ENCODE results near the gene NTRK3. TPM values are rescaled to one million over a fixed set of nuclear protein-coding genes. Genes with fewer than 3 reads are reported as not detected.

NTRK3 gene
- total RNA-seq, 8 experiments from 2014 or later: 1.2 to 41.6 (median 10.7) TPM

DNA sequence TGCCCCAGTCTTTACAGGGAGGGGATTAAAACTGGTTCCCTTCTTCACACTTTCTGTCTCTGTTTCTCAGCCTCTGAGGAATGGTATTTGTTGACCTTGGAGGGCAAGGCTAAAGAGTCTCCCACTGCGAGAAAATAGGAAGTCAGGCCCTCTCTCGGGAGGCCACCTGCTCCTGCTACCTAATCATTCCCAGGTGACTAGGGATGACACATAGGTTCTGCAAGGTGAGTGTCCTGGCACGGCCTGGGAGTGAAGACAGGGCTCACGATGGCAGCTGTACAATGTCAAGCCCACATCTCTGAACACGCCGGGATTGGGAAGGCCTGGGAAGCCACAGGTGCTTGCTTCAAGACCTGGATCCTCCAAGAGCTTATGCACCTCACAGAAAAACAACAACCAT lies 314.2 kb downstream of the NTRK3 start:
- in situ Hi-C loops (cut with MboI; ENCODE audit: low pct_unique_long_range_greater_than_20kb in 2 of 9, low sequenced_read_pairs in 9 of 9, unreplicated experiment in 9 of 9): no loop called here
- no peak for ATAC-seq (replicated peaks in 6 of 8)
- no peak overlapping the region for H3K4me3 ChIP-seq
- H3K4me1 ChIP-seq (replicated peaks in 1 of 2): peaks cover 3 to 4% of the 10 kb centered on the region in 2 donors
- H3K27ac ChIP-seq: no peak overlapping the region
- WGBS, 10 experiments: 40 to 95% (median 84%) methylated on average over 1 to 6 of the region's 6 CpGs; no CpG with 5 or more reads in 4 of the 10 experiments

DNA sequence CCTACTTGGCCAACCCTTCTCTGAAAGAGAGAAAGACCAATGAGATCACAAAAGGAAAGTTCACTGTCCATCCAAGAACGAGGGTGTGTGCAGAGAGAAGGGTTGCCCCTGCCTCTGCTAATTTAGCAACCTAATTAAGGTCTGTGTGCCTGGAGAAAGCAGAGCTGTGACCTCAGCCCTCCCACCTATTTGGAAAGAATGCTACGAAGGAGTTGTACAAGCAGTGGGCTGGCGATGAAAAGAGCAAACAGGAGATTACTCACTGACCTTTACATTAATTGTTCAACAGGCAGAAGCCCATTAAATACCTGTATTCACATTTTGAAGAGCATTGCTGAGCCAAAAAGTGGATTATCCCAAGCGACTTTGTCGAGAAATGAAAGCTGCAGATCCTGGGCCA lies 314.9 kb downstream of the NTRK3 start:
- in situ Hi-C loops (cut with MboI; ENCODE audit: low pct_unique_long_range_greater_than_20kb in 2 of 9, low sequenced_read_pairs in 9 of 9, unreplicated experiment in 9 of 9): no loop called here
- ATAC-seq (replicated peaks in 6 of 8): no peak
- WGBS, 10 experiments: 29 to 89% (median 77%) methylated on average over 2 to 5 of the region's 5 CpGs; no CpG with 5 or more reads in 3 of the 10 experiments
- peaks cover 3 to 4% of the 10 kb centered on the region in 2 donors for H3K4me1 ChIP-seq (replicated peaks in 1 of 2)
- no peak overlapping the region for H3K4me3 ChIP-seq
- H3K27ac ChIP-seq: no peak overlapping the region

DNA sequence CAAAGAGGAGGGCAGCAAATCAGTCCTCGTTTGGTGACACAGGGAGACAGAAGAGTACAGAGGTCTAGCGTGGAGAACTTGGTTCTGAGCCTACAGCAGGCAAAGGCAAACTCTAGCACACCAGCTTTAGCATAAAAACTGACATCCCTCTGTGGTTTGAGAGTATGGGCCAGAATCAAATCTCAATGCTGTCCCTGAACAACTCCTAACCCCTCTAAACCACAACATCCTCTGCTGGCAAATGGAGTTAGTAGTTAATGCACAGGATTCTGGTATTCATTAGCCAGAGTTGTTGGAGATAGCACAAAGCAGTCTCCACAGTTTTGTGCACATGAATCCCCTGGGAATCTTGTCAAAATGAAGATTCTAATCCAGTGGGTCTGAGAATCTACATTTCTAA lies 315.8 kb downstream of the NTRK3 start:
- in situ Hi-C loops (cut with MboI; ENCODE audit: low pct_unique_long_range_greater_than_20kb in 2 of 9, low sequenced_read_pairs in 9 of 9, unreplicated experiment in 9 of 9): no loop called here
- 17% methylated on average over 2 of the region's 2 CpGs; no CpG with 5 or more reads in 9 of the 10 experiments for WGBS, 10 experiments
- H3K4me1 ChIP-seq (replicated peaks in 1 of 2): peaks cover 3 to 4% of the 10 kb centered on the region in 2 donors
- H3K4me3 ChIP-seq: no peak overlapping the region
- ATAC-seq (replicated peaks in 6 of 8): no peak
- no peak overlapping the region for H3K27ac ChIP-seq

DNA sequence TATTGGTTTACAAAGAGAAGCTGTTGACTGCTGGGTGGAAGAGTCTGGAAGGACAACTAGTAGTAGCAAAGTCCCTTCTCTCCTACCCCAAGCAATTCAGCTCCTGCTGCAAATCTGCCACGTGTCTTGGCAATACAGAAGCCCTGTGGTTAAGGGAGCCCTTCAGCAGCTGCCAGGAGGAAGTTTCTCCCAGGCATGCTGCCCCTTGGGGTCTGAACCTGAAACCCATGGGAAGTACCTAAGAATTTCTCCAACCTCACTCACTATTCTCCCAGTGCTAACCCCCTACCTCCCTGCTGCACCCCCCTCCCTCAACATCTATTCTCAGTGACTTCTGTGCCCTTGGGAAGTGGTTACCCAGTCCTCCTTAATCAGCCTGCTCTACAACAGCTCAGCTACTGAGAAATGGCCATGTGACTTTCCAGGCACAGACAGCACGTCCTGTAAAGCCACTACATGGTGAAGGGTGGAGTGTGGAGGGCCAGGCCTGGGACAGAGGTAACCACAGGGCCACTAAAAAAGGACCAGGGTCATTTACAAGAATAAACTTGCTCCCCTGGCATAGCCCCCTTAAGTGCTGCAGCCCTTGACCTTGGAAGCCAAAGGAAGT lies 316.6 kb downstream of the NTRK3 start:
- in situ Hi-C loops (cut with MboI; ENCODE audit: low pct_unique_long_range_greater_than_20kb in 2 of 9, low sequenced_read_pairs in 9 of 9, unreplicated experiment in 9 of 9): no loop called here
- 0 to 80% (median 45%) methylated on average over 1 to 2 of the region's 2 CpGs; no CpG with 5 or more reads in 3 of the 10 experiments for WGBS, 10 experiments
- Histone ChIP-seq H3K4me1 (replicated peaks in 1 of 2) (peaks cover 2 to 3% of the 10 kb centered on the region in 2 donors), H3K27ac (no peak overlapping the region), H3K4me3 (no peak overlapping the region)
- peak in 2 of 8 experiments; percentile 29 to 37 for ATAC-seq (replicated peaks in 6 of 8)

DNA sequence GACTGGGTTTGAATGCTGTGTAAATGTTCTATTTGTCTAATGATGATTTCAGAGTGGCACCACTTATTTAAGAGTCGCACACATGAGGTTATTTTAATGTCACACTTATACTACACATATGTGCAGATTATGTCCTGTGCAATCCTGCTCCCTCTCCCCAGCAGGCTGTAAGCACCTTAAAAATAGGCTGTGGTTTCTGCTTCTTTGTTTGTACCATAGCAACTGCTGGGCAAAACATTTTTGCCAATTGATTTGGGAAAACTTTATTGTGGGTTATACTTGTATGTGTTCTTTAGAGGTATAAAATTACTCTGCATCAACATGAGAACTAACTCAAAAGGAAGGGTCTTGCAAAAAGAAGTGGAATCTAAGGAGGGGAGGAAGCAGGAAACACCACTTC lies 318.5 kb downstream of the NTRK3 start:
- Histone ChIP-seq H3K4me1 (replicated peaks in 1 of 2) (no peaks in the 10 kb centered on the region), H3K4me3 (no peak overlapping the region), H3K27ac (no peak overlapping the region)
- in situ Hi-C loops (cut with MboI; ENCODE audit: low pct_unique_long_range_greater_than_20kb in 2 of 9, low sequenced_read_pairs in 9 of 9, unreplicated experiment in 9 of 9): no loop called here
- ATAC-seq (replicated peaks in 6 of 8): no peak
- 0 to 92% (median 60%) methylated on average over 1 of the region's 1 CpG; no CpG with 5 or more reads in 3 of the 10 experiments for WGBS, 10 experiments

DNA sequence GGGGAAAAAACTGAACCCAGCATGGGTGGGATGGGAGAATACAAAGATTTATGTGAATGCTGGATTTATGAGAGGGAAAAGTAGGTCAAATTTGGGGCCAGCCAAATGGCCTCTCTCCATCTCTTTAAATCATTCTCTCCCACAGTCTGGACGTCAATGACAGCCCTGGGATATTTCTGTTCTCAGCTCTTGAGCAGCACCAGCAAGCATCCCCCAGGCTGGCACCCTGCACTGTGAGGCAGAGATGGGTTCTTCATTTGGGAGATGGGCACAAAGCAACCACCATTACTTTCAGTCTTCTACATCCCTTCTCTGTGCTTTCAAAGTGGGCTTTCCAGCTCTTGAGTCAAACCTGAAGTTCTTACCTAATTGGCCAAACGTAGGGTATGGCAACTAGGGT lies 321.0 kb downstream of the NTRK3 start:
- Histone ChIP-seq H3K27ac (no peak overlapping the region), H3K4me1 (replicated peaks in 1 of 2) (no peaks in the 10 kb centered on the region), H3K4me3 (no peak overlapping the region)
- no peak for ATAC-seq (replicated peaks in 6 of 8)
- in situ Hi-C loops (cut with MboI; ENCODE audit: low pct_unique_long_range_greater_than_20kb in 2 of 9, low sequenced_read_pairs in 9 of 9, unreplicated experiment in 9 of 9): no loop called here
- 0 to 100% (median 50%) methylated on average over 1 to 2 of the region's 2 CpGs; no CpG with 5 or more reads in 3 of the 10 experiments for WGBS, 10 experiments

DNA sequence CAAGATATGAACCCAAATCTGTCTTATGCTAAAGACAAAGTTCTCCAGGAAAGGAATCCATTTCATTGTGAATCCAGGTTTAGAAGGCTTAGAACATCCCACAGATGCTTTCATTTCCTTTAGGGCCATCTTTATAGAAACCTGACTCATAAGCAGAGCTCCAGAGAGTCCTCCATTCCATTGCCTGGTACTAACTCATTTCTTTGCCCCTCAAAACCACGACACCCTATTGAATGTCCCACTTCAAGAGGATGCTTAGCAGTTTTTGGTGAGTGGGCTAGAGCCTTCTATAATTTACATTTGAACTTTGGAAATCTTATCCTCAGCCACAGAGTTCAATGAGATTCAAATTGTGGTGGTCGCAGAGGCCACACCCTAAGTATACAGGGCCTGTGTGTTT lies 325.0 kb downstream of the NTRK3 start:
- Histone ChIP-seq H3K27ac (no peak overlapping the region), H3K4me3 (no peak overlapping the region), H3K4me1 (replicated peaks in 1 of 2) (no peaks in the 10 kb centered on the region)
- no peak for ATAC-seq (replicated peaks in 6 of 8)
- 33 to 100% (median 80%) methylated on average over 1 to 2 of the region's 2 CpGs; no CpG with 5 or more reads in 3 of the 10 experiments for WGBS, 10 experiments
- in situ Hi-C loops (cut with MboI; ENCODE audit: low pct_unique_long_range_greater_than_20kb in 2 of 9, low sequenced_read_pairs in 9 of 9, unreplicated experiment in 9 of 9): no loop called here

DNA sequence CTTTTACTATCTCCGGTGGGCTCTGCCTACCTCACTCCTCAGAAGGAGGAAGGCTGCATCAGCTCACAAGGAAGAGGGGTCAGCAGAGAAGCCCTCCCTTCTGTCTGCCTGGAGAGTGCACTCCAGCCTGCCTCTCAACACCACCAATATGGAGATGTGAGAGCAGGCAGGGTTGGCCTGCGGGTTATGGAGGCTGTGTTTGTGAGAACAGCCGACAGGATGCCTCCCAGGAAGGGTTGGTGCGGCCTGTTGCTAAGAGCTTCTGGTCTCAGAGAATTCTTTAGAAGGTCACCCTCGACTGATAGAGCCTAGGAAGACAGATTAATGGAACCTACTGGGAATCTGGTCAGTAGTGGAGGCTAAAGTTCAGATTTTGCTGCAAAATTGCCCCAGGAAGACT lies 326.1 kb downstream of the NTRK3 start:
- Histone ChIP-seq H3K4me3 (no peak overlapping the region), H3K27ac (no peak overlapping the region), H3K4me1 (replicated peaks in 1 of 2) (no peaks in the 10 kb centered on the region)
- in situ Hi-C loops (cut with MboI; ENCODE audit: low pct_unique_long_range_greater_than_20kb in 2 of 9, low sequenced_read_pairs in 9 of 9, unreplicated experiment in 9 of 9): no loop called here
- peak in 3 of 8 experiments; percentile 15 to 79 (median 76) for ATAC-seq (replicated peaks in 6 of 8)
- 0 to 96% (median 15%) methylated on average over 1 to 4 of the region's 5 CpGs; no CpG with 5 or more reads in 6 of the 10 experiments for WGBS, 10 experiments

DNA sequence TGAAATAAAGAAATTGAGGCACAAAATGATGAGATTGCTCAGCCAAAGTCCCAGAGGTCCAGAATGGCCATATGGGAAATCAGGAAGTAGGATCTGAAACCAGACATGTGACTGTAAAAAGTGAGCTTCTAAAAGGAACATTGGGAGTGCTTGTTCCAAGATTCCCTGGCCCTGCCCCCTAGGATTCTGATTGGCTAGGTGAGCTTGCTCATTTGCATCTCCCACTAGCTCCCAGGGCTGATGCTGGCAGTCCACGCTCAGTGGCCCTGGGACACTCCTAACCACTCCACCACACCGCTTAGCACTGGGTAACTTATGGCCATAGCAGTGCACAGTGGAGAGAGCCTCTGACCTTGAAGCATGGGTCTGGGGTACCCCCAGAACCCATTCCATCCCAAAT lies 326.7 kb downstream of the NTRK3 start:
- ATAC-seq (replicated peaks in 6 of 8): peak in 4 of 8 experiments; percentile 17 to 70 (median 37)
- Histone ChIP-seq H3K4me1 (replicated peaks in 1 of 2) (no peaks in the 10 kb centered on the region), H3K27ac (no peak overlapping the region), H3K4me3 (no peak overlapping the region)
- WGBS, 10 experiments: 30 to 100% (median 91%) methylated on average over 2 of the region's 2 CpGs; no CpG with 5 or more reads in 6 of the 10 experiments
- in situ Hi-C loops (cut with MboI; ENCODE audit: low pct_unique_long_range_greater_than_20kb in 2 of 9, low sequenced_read_pairs in 9 of 9, unreplicated experiment in 9 of 9): no loop called here

DNA sequence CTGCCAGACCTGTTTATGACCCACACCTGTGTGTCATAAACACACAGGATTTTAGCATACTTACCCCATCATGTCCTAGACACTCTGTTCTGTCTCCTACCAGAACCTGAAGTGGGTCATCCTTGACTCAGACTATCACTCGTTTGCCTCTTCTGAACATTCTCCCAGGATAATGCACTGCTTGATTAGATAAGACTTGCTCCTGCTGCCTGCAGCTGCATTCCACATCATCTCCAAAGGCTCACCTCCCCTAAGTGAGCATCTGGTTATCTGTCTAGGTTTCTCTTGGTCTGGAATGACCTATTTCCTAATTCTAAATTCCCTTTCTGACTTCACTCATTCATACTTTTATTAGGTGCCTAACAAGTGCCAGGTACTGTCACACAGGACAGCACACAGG lies 332.1 kb downstream of the NTRK3 start:
- no peaks in the 10 kb centered on the region for H3K4me1 ChIP-seq (replicated peaks in 1 of 2)
- no peak overlapping the region for H3K27ac ChIP-seq
- WGBS, 10 experiments: 60 to 100% (median 80%) methylated on average over 1 of the region's 1 CpG; no CpG with 5 or more reads in 7 of the 10 experiments
- no peak for ATAC-seq (replicated peaks in 6 of 8)
- in situ Hi-C loops (cut with MboI; ENCODE audit: low pct_unique_long_range_greater_than_20kb in 2 of 9, low sequenced_read_pairs in 9 of 9, unreplicated experiment in 9 of 9): no loop called here
- H3K4me3 ChIP-seq: no peak overlapping the region

DNA sequence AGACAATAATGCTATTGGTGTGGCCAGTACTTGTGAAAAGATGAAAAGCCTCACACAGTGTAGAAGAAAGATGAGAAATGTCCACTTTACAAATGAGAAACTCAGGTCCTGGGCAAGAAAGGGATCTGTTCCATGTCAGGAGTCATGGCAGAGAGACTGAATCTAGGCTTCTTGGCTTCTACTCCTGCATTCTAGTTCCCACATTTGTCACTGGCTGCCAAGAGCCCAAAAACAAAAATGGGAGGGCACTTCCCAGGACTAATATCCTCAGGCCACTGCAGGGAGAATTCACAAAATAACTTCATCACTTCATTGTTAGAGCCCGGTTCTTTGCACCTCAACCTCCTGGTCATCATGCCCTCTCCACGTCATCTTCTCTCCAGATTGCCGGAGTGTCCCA lies 337.5 kb downstream of the NTRK3 start:
- in situ Hi-C loops (cut with MboI; ENCODE audit: low pct_unique_long_range_greater_than_20kb in 2 of 9, low sequenced_read_pairs in 9 of 9, unreplicated experiment in 9 of 9): no loop called here
- Histone ChIP-seq H3K4me3 (no peak overlapping the region), H3K27ac (no peak overlapping the region), H3K4me1 (replicated peaks in 1 of 2) (no peaks in the 10 kb centered on the region)
- no peak for ATAC-seq (replicated peaks in 6 of 8)
- 8 to 95% (median 75%) methylated on average over 1 to 3 of the region's 3 CpGs; no CpG with 5 or more reads in 3 of the 10 experiments for WGBS, 10 experiments

DNA sequence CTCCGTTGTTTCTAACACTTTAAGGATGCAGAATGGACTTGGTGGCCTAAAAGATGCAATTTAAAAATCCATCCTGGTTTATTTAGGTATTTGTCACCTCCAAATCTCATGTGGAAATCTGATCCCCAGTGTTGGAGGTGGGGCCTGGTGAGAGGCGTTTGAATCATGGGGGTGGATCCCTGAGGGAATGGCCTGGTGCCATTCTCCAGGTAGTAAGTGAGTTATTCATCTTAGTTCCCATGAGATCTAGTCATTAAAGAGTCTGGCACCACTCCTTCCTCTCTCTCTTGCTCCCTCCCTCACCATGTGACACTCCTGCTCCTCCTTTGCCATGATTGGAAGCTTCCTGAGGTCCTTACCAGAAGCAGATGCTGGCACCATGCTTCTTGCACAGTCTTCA lies 339.1 kb downstream of the NTRK3 start:
- 0 to 83% (median 60%) methylated on average over 1 to 2 of the region's 2 CpGs; no CpG with 5 or more reads in 6 of the 10 experiments for WGBS, 10 experiments
- Histone ChIP-seq H3K4me3 (no peak overlapping the region), H3K4me1 (replicated peaks in 1 of 2) (no peaks in the 10 kb centered on the region), H3K27ac (no peak overlapping the region)
- in situ Hi-C loops (cut with MboI; ENCODE audit: low pct_unique_long_range_greater_than_20kb in 2 of 9, low sequenced_read_pairs in 9 of 9, unreplicated experiment in 9 of 9): no loop called here
- no peak for ATAC-seq (replicated peaks in 6 of 8)

DNA sequence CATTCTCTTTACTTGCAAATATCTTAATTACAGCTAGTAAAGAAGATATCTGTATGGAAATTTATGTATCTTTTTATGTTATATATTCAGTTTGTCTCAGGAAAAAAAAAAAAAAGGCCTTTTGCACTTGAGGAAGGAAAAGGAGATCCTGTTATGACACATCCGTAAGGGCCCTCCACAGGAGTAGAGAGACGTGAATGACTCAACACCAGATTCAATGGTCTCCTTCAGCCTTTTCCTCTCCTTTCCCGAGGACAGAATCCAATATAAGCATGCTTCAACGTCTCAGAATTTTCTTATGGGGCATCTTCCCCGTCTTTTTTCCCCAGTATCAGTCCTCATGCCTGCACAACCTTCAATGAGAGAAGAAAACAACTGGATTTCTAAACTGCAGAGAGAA lies 340.3 kb downstream of the NTRK3 start:
- 0 to 89% (median 42%) methylated on average over 2 to 5 of the region's 5 CpGs; no CpG with 5 or more reads in 2 of the 10 experiments for WGBS, 10 experiments
- Histone ChIP-seq H3K4me1 (replicated peaks in 1 of 2) (no peaks in the 10 kb centered on the region), H3K27ac (no peak overlapping the region), H3K4me3 (no peak overlapping the region)
- no peak for ATAC-seq (replicated peaks in 6 of 8)
- in situ Hi-C loops (cut with MboI; ENCODE audit: low pct_unique_long_range_greater_than_20kb in 2 of 9, low sequenced_read_pairs in 9 of 9, unreplicated experiment in 9 of 9): no loop called here

DNA sequence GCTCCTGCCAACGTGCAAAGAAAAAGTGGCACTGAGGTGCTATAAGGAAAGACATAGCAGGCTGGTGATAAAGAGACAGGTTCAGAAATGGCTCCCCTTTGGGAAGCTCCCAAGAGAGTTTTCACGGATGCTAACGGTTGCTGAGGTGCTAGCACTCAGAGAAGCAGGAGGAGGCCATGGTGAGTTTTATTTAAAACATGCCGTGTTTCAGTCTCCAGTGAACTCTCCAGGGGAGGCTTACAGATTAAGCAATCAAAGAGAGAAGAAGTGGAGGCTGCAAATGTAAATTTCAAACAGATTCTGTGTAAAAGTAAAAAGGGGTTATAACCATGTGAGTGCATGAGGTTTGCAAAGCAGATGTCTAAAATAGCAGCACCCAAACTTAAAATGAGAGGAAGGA lies 346.2 kb downstream of the NTRK3 start:
- no peaks in the 10 kb centered on the region for H3K4me1 ChIP-seq (replicated peaks in 1 of 2)
- ATAC-seq (replicated peaks in 6 of 8): no peak
- H3K27ac ChIP-seq: no peak overlapping the region
- in situ Hi-C loops (cut with MboI; ENCODE audit: low pct_unique_long_range_greater_than_20kb in 2 of 9, low sequenced_read_pairs in 9 of 9, unreplicated experiment in 9 of 9): no loop called here
- no peak overlapping the region for H3K4me3 ChIP-seq
- 0 to 67% (median 43%) methylated on average over 1 to 3 of the region's 4 CpGs; no CpG with 5 or more reads in 1 of the 10 experiments for WGBS, 10 experiments
